ENCODE results near the gene TBC1D16.

TBC1D16 gene

DNA sequence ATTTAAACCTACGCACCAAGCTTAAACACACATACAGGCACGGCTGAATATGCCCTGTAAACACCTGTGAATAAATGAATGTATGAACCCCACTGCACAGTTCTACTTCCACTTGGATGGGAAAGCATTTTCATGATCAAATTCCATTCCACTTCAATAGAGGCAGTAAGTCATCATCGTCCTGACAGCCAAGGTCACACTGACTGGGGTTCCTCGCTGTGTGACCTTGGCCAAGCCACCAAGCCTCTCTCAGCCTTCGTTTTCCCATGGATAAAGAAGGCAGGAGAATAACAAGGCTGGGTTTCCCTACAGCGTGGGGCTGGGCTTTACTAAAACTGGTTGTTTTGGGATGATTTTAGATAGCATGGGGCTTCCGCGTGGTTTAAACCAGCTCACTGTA, 82.8 kb downstream of the TBC1D16 start:
- Histone ChIP-seq H3K4me1 (ENCODE audit: control insufficient read depth, insufficient read depth, low read length) (peaks cover 63% of the 10 kb centered on the region), H3K27ac (ENCODE audit: low read depth, low read length) (no peak overlapping the region), H3K36me3 (ENCODE audit: control insufficient read depth, insufficient read depth, low read length) (0 out of 2 replicates have a peak, but pooled peaks cover 3% of the 10 kb centered on the region), H3K4me3 (ENCODE audit: low read depth, low read length) (no peak overlapping the region), H3K9me3 (ENCODE audit: control insufficient read depth, insufficient read depth, low read depth, low read length) (no peaks in the 10 kb centered on the region), H3K9ac (ENCODE audit: low read length) (no peak overlapping the region), H3K27me3 (ENCODE audit: control insufficient read depth, insufficient read depth, low read length) (peaks cover 3% of the 10 kb centered on the region; the same call in 1 of the 2 replicates)

GRCh38 chr17:79952265-79952877, 83.3 kb downstream of the TBC1D16 start:
- peaks cover 63% of the 10 kb centered on the region for H3K4me1 ChIP-seq (ENCODE audit: control insufficient read depth, insufficient read depth, low read length)
- no peak overlapping the region for H3K4me3 ChIP-seq (ENCODE audit: low read depth, low read length)
- no peak overlapping the region for H3K9ac ChIP-seq (ENCODE audit: low read length)
- no peak overlapping the region for H3K27ac ChIP-seq (ENCODE audit: low read depth, low read length)
- H3K9me3 ChIP-seq (ENCODE audit: control insufficient read depth, insufficient read depth, low read depth, low read length) = no peaks in the 10 kb centered on the region
- H3K36me3 ChIP-seq (ENCODE audit: control insufficient read depth, insufficient read depth, low read length) = peaks cover 9% of the 10 kb centered on the region; the same call in 1 of the 2 replicates
- peaks cover 3% of the 10 kb centered on the region; the same call in 1 of the 2 replicates for H3K27me3 ChIP-seq (ENCODE audit: control insufficient read depth, insufficient read depth, low read length)

GRCh38 chr17:79951361-79952264, 84.1 kb downstream of the TBC1D16 start:
- Histone ChIP-seq H3K36me3 (ENCODE audit: control insufficient read depth, insufficient read depth, low read length) (peaks cover 16% of the 10 kb centered on the region), H3K27me3 (ENCODE audit: control insufficient read depth, insufficient read depth, low read length) (peaks cover 3% of the 10 kb centered on the region; the same call in 1 of the 2 replicates), H3K4me3 (ENCODE audit: low read depth, low read length) (peak overlapping the region; percentile 59; the same call in 1 of the 2 replicates), H3K9me3 (ENCODE audit: control insufficient read depth, insufficient read depth, low read depth, low read length) (no peaks in the 10 kb centered on the region), H3K4me1 (ENCODE audit: control insufficient read depth, insufficient read depth, low read length) (peaks cover 63% of the 10 kb centered on the region), H3K27ac (ENCODE audit: low read depth, low read length) (peak overlapping the region; percentile 92), H3K9ac (ENCODE audit: low read length) (peak overlapping the region; percentile 82)

DNA sequence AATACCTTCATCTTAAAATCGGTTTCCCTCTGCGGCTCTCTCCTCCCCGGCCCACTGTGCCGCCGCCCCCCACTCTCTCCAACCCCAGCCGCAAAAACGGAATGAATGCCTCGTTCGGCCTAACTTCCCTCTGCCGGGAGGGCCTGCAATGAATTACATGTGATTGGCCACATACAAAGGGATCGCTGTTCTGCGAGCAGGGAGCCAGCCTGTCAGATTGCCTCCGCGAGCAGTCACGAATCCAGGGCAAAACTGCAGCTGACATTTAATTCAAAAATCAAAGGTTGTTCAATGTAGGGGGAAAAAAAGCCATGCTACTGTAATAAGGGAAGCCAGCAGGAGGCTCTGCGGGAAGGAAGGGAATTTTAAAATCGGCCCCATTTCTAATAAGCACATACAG, 84.9 kb downstream of the TBC1D16 start:
- peak overlapping the region; percentile 92 for H3K27ac ChIP-seq (ENCODE audit: low read depth, low read length)
- peaks cover 62% of the 10 kb centered on the region for H3K4me1 ChIP-seq (ENCODE audit: control insufficient read depth, insufficient read depth, low read length)
- peak overlapping the region; percentile 59 for H3K4me3 ChIP-seq (ENCODE audit: low read depth, low read length)
- H3K9me3 ChIP-seq (ENCODE audit: control insufficient read depth, insufficient read depth, low read depth, low read length) = no peaks in the 10 kb centered on the region
- peaks cover 21% of the 10 kb centered on the region for H3K36me3 ChIP-seq (ENCODE audit: control insufficient read depth, insufficient read depth, low read length)
- H3K9ac ChIP-seq (ENCODE audit: low read length) = peak overlapping the region; percentile 82
- peaks cover 3% of the 10 kb centered on the region; the same call in 1 of the 2 replicates for H3K27me3 ChIP-seq (ENCODE audit: control insufficient read depth, insufficient read depth, low read length)

DNA sequence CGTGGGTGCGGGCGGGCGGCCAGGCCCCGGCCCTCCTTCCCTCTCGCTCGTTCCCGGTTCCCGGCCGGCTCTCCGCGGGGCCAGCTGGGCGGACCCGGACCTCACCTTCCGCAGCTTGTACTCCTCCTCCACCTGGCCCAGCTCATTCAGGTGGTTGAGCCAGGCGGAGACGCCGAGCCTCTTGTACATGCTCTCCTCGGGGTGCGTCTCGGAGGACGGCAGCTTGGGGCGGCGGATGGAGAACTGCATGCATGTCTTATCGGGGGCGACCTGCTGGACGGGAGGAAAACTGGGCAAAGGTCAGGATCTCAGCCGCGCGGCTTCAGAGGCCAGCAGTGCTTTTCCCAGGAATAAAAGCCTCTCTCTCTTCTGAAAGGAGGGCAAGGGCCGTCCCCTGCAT, 85.4 kb downstream of the TBC1D16 start:
- Histone ChIP-seq H3K36me3 (ENCODE audit: control insufficient read depth, insufficient read depth, low read length) (peaks cover 25% of the 10 kb centered on the region), H3K27ac (ENCODE audit: low read depth, low read length) (peak overlapping the region; percentile 92), H3K27me3 (ENCODE audit: control insufficient read depth, insufficient read depth, low read length) (peaks cover 3% of the 10 kb centered on the region; the same call in 1 of the 2 replicates), H3K4me1 (ENCODE audit: control insufficient read depth, insufficient read depth, low read length) (peaks cover 57% of the 10 kb centered on the region), H3K4me3 (ENCODE audit: low read depth, low read length) (peak overlapping the region; percentile 59), H3K9me3 (ENCODE audit: control insufficient read depth, insufficient read depth, low read depth, low read length) (no peaks in the 10 kb centered on the region), H3K9ac (ENCODE audit: low read length) (peak overlapping the region; percentile 82)

DNA sequence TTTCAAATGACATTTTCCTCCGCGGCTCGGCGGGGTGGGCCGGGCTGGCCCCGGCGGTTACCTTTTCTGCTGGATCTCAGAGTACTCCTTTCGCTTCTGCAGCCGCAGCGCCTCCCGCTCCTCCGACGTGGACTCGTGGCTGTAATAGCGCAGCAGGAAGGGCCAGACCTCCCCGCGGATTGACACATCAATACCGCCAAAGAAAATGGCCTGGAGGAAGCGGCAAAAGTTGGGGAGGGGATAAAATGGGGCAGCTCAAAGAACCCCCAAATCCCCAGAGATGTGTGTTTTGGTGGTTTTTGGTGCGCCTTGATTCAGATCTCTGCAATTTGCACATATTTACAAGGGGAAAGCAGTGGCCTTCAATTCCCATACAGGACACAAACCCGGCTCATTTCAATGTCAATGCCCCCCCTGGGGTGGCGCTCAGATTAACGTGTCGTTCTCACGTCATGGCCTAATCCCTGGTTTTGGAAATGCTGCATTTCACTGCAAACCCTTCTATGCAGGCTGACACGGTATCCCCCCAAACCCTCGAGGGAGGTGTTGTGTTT, 85.9 kb downstream of the TBC1D16 start:
- Histone ChIP-seq H3K9ac (ENCODE audit: low read length) (peak overlapping the region; percentile 82), H3K4me3 (ENCODE audit: low read depth, low read length) (peak overlapping the region; percentile 59), H3K36me3 (ENCODE audit: control insufficient read depth, insufficient read depth, low read length) (peaks cover 28% of the 10 kb centered on the region), H3K27ac (ENCODE audit: low read depth, low read length) (peak overlapping the region; percentile 92), H3K4me1 (ENCODE audit: control insufficient read depth, insufficient read depth, low read length) (peaks cover 52% of the 10 kb centered on the region), H3K9me3 (ENCODE audit: control insufficient read depth, insufficient read depth, low read depth, low read length) (no peaks in the 10 kb centered on the region), H3K27me3 (ENCODE audit: control insufficient read depth, insufficient read depth, low read length) (peaks cover 3% of the 10 kb centered on the region; the same call in 1 of the 2 replicates)

- peak overlapping the region; percentile 92 for H3K27ac ChIP-seq (ENCODE audit: low read depth, low read length)
These were observed 86.6 kb downstream of the TBC1D16 start for GRCh38 chr17:79948945-79949655.

GRCh38 chr17:79948406-79948944, 87.2 kb downstream of the TBC1D16 start:
- Histone ChIP-seq H3K9me3 (ENCODE audit: control insufficient read depth, insufficient read depth, low read depth, low read length) (no peaks in the 10 kb centered on the region), H3K4me3 (ENCODE audit: low read depth, low read length) (no peak overlapping the region; the same call in 1 of the 2 replicates), H3K36me3 (ENCODE audit: control insufficient read depth, insufficient read depth, low read length) (peaks cover 40% of the 10 kb centered on the region), H3K27me3 (ENCODE audit: control insufficient read depth, insufficient read depth, low read length) (peaks cover 3% of the 10 kb centered on the region; the same call in 1 of the 2 replicates), H3K27ac (ENCODE audit: low read depth, low read length) (peak overlapping the region; percentile 92), H3K4me1 (ENCODE audit: control insufficient read depth, insufficient read depth, low read length) (peaks cover 48% of the 10 kb centered on the region), H3K9ac (ENCODE audit: low read length) (no peak overlapping the region)

More at GRCh38 chr17:79948945-79949655, 86.6 kb downstream of the TBC1D16 start:
- peak overlapping the region; percentile 82 for H3K9ac ChIP-seq (ENCODE audit: low read length)
- H3K9me3 ChIP-seq (ENCODE audit: control insufficient read depth, insufficient read depth, low read depth, low read length) = no peaks in the 10 kb centered on the region
- H3K4me3 ChIP-seq (ENCODE audit: low read depth, low read length) = peak overlapping the region; percentile 59
- peaks cover 34% of the 10 kb centered on the region for H3K36me3 ChIP-seq (ENCODE audit: control insufficient read depth, insufficient read depth, low read length)
- H3K4me1 ChIP-seq (ENCODE audit: control insufficient read depth, insufficient read depth, low read length) = peaks cover 48% of the 10 kb centered on the region
- H3K27me3 ChIP-seq (ENCODE audit: control insufficient read depth, insufficient read depth, low read length) = peaks cover 3% of the 10 kb centered on the region; the same call in 1 of the 2 replicates

- Histone ChIP-seq H3K9ac (ENCODE audit: low read length) (no peak overlapping the region), H3K27ac (ENCODE audit: low read depth, low read length) (no peak overlapping the region; the same call in 1 of the 2 replicates), H3K9me3 (ENCODE audit: control insufficient read depth, insufficient read depth, low read depth, low read length) (no peaks in the 10 kb centered on the region), H3K4me3 (ENCODE audit: low read depth, low read length) (no peak overlapping the region), H3K36me3 (ENCODE audit: control insufficient read depth, insufficient read depth, low read length) (peaks cover 50% of the 10 kb centered on the region), H3K27me3 (ENCODE audit: control insufficient read depth, insufficient read depth, low read length) (peaks cover 3% of the 10 kb centered on the region; the same call in 1 of the 2 replicates), H3K4me1 (ENCODE audit: control insufficient read depth, insufficient read depth, low read length) (peaks cover 43% of the 10 kb centered on the region)
These were observed 88.2 kb downstream of the TBC1D16 start for GRCh38 chr17:79947351-79948031.
